HAP-1 (cell line): Measurements from ENCODE around the gene FUT2.

Source experiments
- DNase-seq, 2 experiments: peaks; one replicate each; pipeline ENCODE4 v3.0.0-alpha.2; 2016 to 2020; ENCODE audit warnings: low spot score in 2 of 2
- H3K27me3 ChIP-seq: fragments of 250-450 bp; sonication (Bioruptor Pico); 2 replicates; pipeline ENCODE4 v1.5.1; 2020; ENCODE audit warnings: low read depth, mild to moderate bottlenecking, moderate library complexity
- H3K36me3 ChIP-seq: fragments of 250-450 bp; sonication (Bioruptor Pico); replicated peaks from 2 replicates; pipeline ENCODE4 v1.5.1; 2020; ENCODE audit warnings: mild to moderate bottlenecking
- H3K4me1 ChIP-seq: fragments of 250-450 bp; sonication (Bioruptor Pico); 2 replicates; pipeline ENCODE4 v1.5.1; 2020; ENCODE audit warnings: mild to moderate bottlenecking
- H3K4me3 ChIP-seq: fragments of 250-450 bp; sonication (Bioruptor Pico); 2 replicates; pipeline ENCODE4 v1.5.1; 2020; ENCODE audit warnings: mild to moderate bottlenecking, moderate library complexity
- H3K9me3 ChIP-seq: fragments of 250-450 bp; sonication (Bioruptor Pico); 2 replicates; pipeline ENCODE4 v1.5.1; 2020; ENCODE audit warnings: mild to moderate bottlenecking, moderate library complexity
- in situ Hi-C: fragments of 300-500 bp; cut with MboI; formaldehyde crosslinking; loops from 3 replicates; pipeline ENCODE4 v1.14.3; 2020; ENCODE audit warnings: low sequenced_read_pairs, inconsistent platforms, mixed read lengths

FUT2 gene

DNA sequence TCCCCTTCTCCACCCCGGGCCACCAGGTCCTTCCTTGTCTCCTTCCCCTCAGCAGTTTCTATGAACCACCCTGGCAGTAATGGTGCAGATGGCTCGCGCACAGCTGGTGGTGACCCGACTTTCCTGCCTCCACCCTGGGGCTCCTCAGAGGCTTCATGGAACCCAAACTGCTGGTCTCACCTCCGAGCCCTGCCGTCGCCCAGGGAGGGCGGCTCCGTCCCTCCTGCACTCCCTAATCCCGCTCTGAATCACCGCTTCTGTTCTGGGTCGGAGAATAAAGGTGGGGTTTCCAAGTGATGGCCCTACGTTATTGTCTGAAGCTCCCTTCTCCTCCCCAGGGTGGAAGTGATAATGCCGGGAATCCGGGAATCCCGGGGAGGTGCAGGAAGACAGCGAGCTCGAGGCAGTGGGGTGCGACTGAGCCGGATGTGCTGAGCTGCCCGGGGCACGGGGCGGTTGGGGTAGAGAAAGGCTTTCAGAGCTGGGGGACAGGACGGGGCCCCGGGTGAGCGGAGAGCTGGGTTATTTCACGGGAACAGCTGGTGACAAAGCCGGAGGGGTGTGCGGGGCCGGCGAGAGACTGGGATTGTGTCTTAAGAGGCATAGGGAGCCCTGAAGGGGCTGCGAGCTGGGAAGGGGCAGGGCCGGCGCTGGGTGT is 711 bp downstream of the FUT2 start:
- no peaks in the 10 kb centered on the region for H3K27me3 ChIP-seq
- no peaks in the 10 kb centered on the region for H3K9me3 ChIP-seq
- DNase-seq: no peak
- no peaks in the 10 kb centered on the region for H3K4me1 ChIP-seq
- in situ Hi-C loops: no loop called here
- no peak overlapping the region for H3K4me3 ChIP-seq
- no peaks in the 10 kb centered on the region for H3K36me3 ChIP-seq

DNA sequence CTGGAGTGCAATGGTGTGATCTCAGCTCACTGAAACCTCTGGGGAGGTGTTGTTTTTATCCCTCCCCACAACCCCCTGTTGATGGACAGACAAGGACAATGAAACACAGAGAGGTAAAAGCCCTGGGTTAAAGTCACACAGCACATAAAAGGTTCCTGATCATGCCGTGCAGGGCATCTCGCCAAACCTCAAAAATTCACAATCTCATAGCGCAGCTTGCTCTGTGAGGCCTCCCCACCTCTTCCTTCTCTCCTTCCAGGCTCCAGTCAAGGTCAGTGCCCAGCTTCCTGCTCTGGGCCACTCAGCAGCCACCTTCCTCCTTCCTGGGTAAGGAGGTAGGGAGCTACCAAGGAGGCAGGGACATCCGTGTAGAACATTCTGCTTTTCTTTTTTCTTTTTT is 2.3 kb downstream of the FUT2 start:
- no peak for DNase-seq
- Histone ChIP-seq H3K9me3 (no peaks in the 10 kb centered on the region), H3K27me3 (no peaks in the 10 kb centered on the region), H3K4me1 (no peaks in the 10 kb centered on the region), H3K36me3 (no peaks in the 10 kb centered on the region), H3K4me3 (no peak overlapping the region)
- in situ Hi-C loops: no loop called here

DNA sequence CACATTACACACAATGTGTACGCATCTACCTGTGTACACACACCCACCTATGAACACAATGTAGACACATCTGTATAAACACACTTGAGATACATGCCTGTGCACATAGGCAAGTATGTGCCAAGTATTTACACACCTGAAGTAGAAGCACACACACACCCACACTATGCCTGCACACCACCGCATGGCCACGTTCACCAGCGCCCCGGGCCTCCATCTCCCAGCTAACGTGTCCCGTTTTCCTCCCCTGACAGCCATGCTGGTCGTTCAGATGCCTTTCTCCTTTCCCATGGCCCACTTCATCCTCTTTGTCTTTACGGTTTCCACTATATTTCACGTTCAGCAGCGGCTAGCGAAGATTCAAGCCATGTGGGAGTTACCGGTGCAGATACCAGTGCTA is 6.9 kb downstream of the FUT2 start:
- no peaks in the 10 kb centered on the region for H3K27me3 ChIP-seq
- H3K36me3 ChIP-seq: no peaks in the 10 kb centered on the region
- H3K9me3 ChIP-seq: no peaks in the 10 kb centered on the region
- in situ Hi-C loops: no loop called here
- H3K4me1 ChIP-seq: no peaks in the 10 kb centered on the region
- no peak overlapping the region for H3K4me3 ChIP-seq
- DNase-seq: no peak

DNA sequence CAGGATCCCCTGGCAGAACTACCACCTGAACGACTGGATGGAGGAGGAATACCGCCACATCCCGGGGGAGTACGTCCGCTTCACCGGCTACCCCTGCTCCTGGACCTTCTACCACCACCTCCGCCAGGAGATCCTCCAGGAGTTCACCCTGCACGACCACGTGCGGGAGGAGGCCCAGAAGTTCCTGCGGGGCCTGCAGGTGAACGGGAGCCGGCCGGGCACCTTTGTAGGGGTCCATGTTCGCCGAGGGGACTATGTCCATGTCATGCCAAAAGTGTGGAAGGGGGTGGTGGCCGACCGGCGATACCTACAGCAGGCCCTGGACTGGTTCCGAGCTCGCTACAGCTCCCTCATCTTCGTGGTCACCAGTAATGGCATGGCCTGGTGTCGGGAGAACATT is 7.5 kb downstream of the FUT2 start:
- Histone ChIP-seq H3K36me3 (no peaks in the 10 kb centered on the region), H3K27me3 (no peaks in the 10 kb centered on the region), H3K9me3 (no peaks in the 10 kb centered on the region), H3K4me3 (no peak overlapping the region), H3K4me1 (no peaks in the 10 kb centered on the region)
- in situ Hi-C loops: no loop called here
- DNase-seq: no peak

DNA sequence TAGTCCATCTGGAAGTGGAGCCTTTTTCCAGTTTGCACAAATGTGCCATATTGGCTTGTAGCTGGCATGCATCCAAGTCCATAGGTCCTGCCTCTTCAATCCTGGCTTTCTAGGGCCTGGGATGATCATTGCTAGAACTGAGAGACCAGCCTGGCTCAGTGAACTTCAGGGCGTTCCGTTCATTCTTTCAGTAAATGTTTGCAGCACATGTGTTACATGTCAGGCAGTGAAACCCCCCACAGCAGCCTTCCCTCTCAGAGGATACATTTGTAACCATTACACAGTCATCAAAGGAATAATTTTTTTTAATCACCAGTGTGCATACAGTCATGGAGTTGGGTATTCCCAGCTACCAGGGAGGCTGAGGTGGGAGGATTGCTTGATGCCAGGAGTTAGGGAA is 9.7 kb downstream of the FUT2 start:
- Histone ChIP-seq H3K4me1 (no peaks in the 10 kb centered on the region), H3K9me3 (no peaks in the 10 kb centered on the region), H3K27me3 (no peaks in the 10 kb centered on the region), H3K4me3 (no peak overlapping the region), H3K36me3 (no peaks in the 10 kb centered on the region)
- no peak for DNase-seq
- in situ Hi-C loops: no loop called here

DNA sequence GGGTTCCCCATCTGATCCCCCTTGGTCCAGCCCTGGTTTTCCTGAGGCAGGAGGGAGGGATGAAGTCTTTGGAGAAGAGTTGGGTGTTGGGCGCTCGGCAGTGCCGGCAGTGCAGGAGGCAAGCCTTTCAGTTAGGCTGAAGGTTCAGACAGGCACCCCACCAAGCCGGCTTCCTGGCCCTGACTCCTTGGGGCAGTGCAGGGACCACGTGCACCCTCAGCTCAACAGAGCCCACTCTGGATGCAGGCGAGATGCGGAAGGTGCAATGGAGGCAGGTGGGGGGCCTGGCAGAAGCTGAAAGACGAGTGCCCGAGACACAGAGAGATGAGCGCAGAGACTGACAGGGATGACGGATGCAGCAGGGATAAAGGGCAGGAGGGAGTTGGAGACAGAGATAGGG is 12.7 kb downstream of the FUT2 start:
- H3K36me3 ChIP-seq: no peaks in the 10 kb centered on the region
- H3K4me3 ChIP-seq: no peak overlapping the region
- peaks cover 7% of the 10 kb centered on the region; the same call in 1 of the 2 replicates for H3K4me1 ChIP-seq
- no peaks in the 10 kb centered on the region for H3K27me3 ChIP-seq
- no peaks in the 10 kb centered on the region for H3K9me3 ChIP-seq
- in situ Hi-C loops: no loop called here
- no peak for DNase-seq

DNA sequence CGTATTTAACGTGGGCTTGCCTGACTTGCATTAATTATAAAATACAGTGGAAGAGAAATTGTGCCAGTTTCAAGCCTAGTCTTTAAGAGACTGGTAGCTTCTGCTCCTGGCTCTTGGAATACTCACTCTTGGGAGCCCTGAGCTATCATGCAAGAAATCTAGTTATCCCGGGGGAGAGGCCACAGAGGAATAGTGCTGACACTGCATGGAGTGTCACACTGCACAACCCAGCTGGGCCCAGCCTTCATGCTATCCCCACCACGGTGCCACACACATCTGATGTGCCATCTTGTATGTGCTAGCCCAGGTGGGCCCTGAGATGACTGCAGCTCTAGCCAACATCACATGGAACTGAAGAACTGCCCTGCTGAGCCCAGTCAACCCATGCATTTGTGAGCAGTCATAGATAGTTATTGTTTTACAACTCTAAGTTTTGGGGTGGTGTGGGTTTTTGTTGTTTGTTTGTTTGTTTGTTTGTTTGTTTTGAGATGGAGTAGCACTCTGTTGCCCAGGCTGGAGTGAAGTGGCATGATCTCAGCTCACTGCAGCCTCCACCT is 15.4 kb downstream of the FUT2 start:
- Histone ChIP-seq H3K36me3 (no peaks in the 10 kb centered on the region; the same call in 1 of the 2 replicates), H3K27me3 (no peaks in the 10 kb centered on the region), H3K4me1 (peaks cover 17% of the 10 kb centered on the region), H3K9me3 (no peaks in the 10 kb centered on the region; the same call in 1 of the 2 replicates), H3K4me3 (no peak overlapping the region)
- no peak for DNase-seq
- in situ Hi-C loops: no loop called here

DNA sequence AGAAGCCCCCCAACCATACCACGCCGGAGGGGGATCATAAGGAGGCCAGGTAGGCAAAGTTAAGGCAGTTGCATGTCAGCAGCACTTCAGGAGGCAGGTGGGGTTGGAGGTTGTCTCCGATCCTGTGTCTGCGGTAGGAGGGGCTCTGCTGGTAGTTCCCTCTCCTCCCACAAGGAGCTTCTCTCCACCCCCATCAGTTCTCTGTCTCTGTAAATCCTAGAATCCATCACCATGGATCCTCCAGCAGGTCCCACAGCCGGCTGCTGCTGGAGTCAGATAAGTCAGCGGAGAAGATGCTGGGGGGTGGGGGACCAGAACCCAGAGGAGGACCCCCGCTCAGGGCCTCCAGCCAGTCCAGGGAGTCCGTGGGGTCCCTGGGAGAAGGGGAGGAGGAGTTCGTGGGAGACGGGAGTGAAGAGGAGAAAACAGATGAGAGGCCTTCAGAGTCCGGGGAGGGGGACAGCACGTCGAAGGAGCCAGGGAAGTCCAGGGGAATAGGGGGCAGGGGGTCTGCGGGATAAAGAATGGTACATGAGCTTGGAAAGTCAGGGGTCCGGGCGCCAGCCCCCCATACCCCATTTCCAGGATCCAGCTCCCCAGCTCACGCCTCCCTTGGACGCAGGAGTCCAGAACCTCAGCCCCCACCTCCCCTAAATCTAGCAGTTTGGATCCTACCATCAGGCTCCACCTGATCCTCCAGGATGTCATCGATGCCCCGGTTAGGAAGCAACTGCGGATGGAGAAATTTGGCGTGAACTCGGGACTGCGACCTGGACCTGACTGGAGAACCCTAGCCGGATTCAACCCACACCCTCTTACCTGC is 17.5 kb downstream of the FUT2 start:
- peak overlapping the region; percentile 89 for H3K4me3 ChIP-seq
- H3K4me1 ChIP-seq: peaks cover 17% of the 10 kb centered on the region
- in situ Hi-C loops: no loop called here
- no peaks in the 10 kb centered on the region; the same call in 1 of the 2 replicates for H3K36me3 ChIP-seq
- H3K27me3 ChIP-seq: no peaks in the 10 kb centered on the region
- DNase-seq: peak; percentile 64 to 70
- H3K9me3 ChIP-seq: no peaks in the 10 kb centered on the region; the same call in 1 of the 2 replicates

DNA sequence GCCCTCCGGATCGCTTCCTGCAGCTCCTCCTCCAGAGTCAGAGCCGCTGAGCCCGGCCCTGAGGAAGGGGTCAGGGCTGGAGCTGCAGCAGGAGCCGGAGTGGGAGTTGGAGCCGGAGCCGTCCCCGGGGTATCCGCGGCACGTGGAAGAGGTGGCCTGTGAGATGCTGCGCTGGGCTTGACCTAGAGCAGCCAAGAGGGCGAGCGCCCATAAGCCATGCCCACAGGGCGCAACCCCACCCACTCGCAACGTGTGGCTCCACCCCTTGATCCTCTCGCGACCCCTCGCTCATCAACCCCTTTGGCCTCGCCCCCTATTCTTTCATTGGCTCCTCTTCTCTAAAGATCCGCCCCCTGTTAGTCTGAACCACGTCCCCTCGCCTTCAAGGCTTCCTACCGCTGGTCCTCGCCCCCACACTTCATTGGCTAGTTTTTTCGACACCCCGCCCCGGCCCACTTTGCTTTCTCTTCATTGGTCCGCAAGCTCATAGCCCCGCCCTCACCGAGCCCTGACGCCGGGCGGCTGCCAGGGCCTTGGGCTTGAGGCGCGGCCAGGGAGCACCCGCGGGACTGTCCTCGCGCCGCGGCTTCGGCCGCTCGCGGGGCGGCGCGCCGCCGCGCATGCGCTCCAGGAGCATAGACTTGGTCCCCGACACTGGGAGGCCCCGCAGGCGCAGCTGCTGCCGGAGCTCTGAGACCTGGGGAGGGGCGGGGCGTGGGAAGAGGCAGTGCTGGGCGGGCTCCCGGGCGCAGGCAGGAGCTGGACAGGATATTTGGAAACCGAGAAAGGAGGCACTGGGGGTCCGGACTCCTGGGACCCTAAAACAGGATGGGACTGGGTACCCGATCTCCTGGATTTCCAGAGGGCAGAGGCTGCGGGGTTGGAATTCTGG is 18.3 kb downstream of the FUT2 start:
- H3K9me3 ChIP-seq: no peaks in the 10 kb centered on the region; the same call in 1 of the 2 replicates
- no peaks in the 10 kb centered on the region; the same call in 1 of the 2 replicates for H3K36me3 ChIP-seq
- peak; percentile 100 for DNase-seq
- in situ Hi-C loops: no loop called here
- peak overlapping the region; percentile 89 for H3K4me3 ChIP-seq
- H3K4me1 ChIP-seq: peaks cover 17% of the 10 kb centered on the region
- H3K27me3 ChIP-seq: no peaks in the 10 kb centered on the region

DNA sequence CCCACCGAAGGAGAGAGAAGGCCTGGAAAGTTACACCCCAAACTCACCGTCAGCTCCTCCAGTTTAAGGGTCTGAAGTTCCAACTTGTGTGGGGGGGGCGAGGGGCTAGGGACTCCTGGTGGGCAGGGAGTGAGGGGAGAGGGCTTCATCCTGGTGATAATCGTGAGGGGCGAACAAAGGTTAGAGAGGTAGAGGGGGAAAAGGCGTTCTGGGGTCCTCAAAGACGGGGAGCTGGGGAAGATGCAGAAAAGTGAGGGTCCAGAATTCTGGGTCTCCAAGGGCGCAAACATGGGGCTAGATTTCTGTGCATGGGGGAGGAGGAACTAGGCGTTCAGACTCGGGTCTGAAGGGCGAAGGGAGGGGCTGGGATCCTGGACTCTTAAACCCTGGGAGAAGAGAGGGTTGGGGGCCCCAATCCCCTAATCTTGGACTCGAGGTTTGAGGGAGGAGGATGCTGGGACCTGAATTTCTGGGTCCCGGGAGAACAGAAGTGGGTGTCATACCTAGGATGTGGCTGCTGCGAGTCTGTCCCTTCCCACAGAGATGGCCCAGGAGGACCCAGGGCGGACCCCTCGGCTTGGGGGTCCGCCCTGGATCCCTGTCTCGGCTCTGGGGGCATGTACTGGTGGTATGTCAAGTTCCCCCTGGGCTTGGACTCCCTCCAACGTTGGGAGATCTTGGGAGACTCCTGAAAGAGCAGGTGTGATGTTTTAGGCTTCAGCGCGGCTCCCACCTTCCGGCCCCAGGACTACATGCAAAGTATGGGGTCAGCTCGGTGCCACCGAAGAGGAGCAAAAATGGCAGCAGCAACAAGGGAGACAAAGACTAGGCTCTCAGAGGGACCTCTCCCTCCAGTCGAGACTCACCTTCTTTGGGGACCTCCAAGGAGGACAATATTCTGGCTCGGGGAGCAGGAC is 19.2 kb downstream of the FUT2 start:
- H3K27me3 ChIP-seq: no peaks in the 10 kb centered on the region
- in situ Hi-C loops: no loop called here
- no peaks in the 10 kb centered on the region; the same call in 1 of the 2 replicates for H3K9me3 ChIP-seq
- no peak for DNase-seq
- H3K4me1 ChIP-seq: peaks cover 18% of the 10 kb centered on the region
- no peaks in the 10 kb centered on the region; the same call in 1 of the 2 replicates for H3K36me3 ChIP-seq
- peak overlapping the region; percentile 46 for H3K4me3 ChIP-seq

DNA sequence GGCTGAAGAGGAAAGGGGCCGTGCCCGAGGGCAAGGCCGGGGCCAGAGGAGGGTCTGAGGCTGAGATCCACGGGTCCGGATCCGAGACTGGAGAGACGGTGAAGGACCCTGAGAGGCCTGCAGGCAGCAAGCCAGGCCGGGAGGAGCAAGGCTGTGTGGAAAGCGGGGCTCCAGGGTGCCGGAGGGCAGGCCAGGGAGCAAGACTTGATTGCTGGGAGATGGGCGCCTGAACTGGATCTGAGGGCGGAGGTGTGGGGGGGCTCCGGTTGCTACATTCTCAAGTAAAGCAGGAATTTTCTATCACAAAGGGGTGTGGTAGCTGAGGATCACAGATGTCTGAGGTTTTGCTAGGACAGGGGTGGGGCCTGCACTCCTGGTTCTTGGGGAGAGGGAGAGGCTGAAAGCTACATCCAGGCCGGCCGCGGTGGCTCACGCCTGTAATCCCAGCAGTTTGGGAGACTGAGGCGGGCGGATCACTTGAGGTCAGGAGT is 20.0 kb downstream of the FUT2 start:
- peaks cover 22% of the 10 kb centered on the region for H3K4me1 ChIP-seq
- H3K9me3 ChIP-seq: no peaks in the 10 kb centered on the region; the same call in 1 of the 2 replicates
- H3K36me3 ChIP-seq: no peaks in the 10 kb centered on the region; the same call in 1 of the 2 replicates
- no peak for DNase-seq
- no peaks in the 10 kb centered on the region for H3K27me3 ChIP-seq
- no peak overlapping the region for H3K4me3 ChIP-seq
- in situ Hi-C loops: no loop called here

DNA sequence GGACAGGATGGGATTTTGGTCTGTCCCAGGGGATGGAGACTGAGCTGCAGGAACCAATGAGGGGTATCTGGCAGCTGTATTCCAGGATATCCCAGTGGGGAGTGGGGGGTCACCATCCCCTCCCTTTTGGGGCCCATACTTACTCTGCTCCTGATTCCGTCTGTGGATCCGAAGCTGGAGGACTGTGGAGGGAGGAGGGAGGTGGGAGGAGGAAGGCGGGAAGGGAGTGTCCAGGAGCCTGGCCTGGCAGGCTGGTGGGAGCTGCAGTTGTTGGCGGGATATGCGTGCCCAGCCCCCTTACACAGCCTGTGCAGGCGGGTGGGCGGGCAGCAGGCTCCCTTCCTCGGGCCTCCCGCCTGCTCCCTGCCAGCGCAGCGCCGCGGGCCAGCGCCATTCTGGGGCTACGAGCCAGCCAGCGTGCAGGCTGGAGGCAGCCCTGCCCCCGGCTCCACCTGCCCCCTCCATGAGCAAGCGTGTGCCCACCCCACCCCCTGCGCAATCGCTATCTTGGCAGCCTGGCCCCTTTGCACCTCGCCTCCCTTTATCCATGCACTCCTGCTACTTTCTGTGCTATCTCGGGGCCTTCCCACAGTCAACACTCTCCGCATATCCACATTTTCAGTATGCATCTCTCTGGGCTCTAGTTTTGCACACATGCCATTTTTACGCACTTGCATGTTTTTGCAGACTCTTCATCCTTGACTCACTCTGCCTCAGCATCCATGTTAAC is 21.0 kb downstream of the FUT2 start:
- Histone ChIP-seq H3K4me3 (no peak overlapping the region), H3K9me3 (no peaks in the 10 kb centered on the region; the same call in 1 of the 2 replicates), H3K36me3 (no peaks in the 10 kb centered on the region; the same call in 1 of the 2 replicates), H3K27me3 (no peaks in the 10 kb centered on the region), H3K4me1 (peaks cover 22% of the 10 kb centered on the region)
- in situ Hi-C loops: no loop called here
- peak in 1 of 2 experiments; percentile 38 for DNase-seq
